Liver (tissue), 9 donors: ENCODE measurements around the gene ARMH1. TPM values are rescaled to one million over a fixed set of nuclear protein-coding genes. Genes with fewer than 3 reads are reported as not detected.
"Not testable (repeated sequence)": the region's sequence is repeated elsewhere in the genome, so short reads cannot be mapped to it uniquely, and the experiment has no call there.

Experiments used
- DNase-seq: peaks from one replicate; pipeline ENCODE4 v3.0.0-alpha.2; 2017; ENCODE audit warnings: low spot score
- H3K27ac ChIP-seq, 2 donors: one replicate each; pipeline ENCODE4 v1.7.0; 2013; ENCODE audit warnings: inconsistent platforms in 2 of 2, low read length in 2 of 2, control low read depth in 1 of 2, low read depth in 1 of 2, mild to moderate bottlenecking in 1 of 2
- H3K27me3 ChIP-seq, 4 donors: one replicate each; pipeline versions ENCODE4 v1.6.1 to v1.7.0; 2013; ENCODE audit warnings: low read length in 3 of 4, inconsistent platforms in 1 of 4, mild to moderate bottlenecking in 1 of 4, moderate library complexity in 1 of 4; ENCODE audit not compliant: control insufficient read depth in 4 of 4, insufficient read depth in 4 of 4
- H3K36me3 ChIP-seq, 4 donors: one replicate each; pipeline versions ENCODE4 v1.6.1 to v1.7.0; 2013; ENCODE audit warnings: low read length in 3 of 4, mild to moderate bottlenecking in 3 of 4, low read depth in 1 of 4, moderate library complexity in 1 of 4; ENCODE audit not compliant: control insufficient read depth in 4 of 4, insufficient read depth in 3 of 4
- H3K4me1 ChIP-seq, 4 donors: one replicate each; pipeline versions ENCODE4 v1.6.1 to v1.7.0; 2013; ENCODE audit warnings: low read length in 3 of 4, mild to moderate bottlenecking in 3 of 4, moderate library complexity in 1 of 4; ENCODE audit not compliant: control insufficient read depth in 4 of 4, insufficient read depth in 4 of 4
- H3K4me3 ChIP-seq, 3 donors: one replicate each; pipeline versions ENCODE4 v1.6.1 to v1.7.0; 2013; ENCODE audit warnings: low read length in 3 of 3, control low read depth in 1 of 3, low read depth in 1 of 3, mild to moderate bottlenecking in 1 of 3
- H3K9ac ChIP-seq, 2 donors: one replicate each; pipeline ENCODE4 v1.7.0; 2013; ENCODE audit warnings: low read length in 2 of 2, mild to moderate bottlenecking in 2 of 2, moderate library complexity in 2 of 2, control low read depth in 1 of 2, low read depth in 1 of 2
- H3K9me3 ChIP-seq, 4 donors: one replicate each; pipeline versions ENCODE4 v1.6.1 to v1.7.0; 2013; ENCODE audit warnings: low read length in 3 of 4; ENCODE audit not compliant: control insufficient read depth in 4 of 4
- ATF3 ChIP-seq: IDR thresholded peaks from 2 replicates; pipeline ENCODE4 v1.6.1; 2016; ENCODE audit warnings: antibody characterized with exemption
- CTCF ChIP-seq: fragments of 150-350 bp; IDR thresholded peaks from 2 replicates; pipeline ENCODE4 v1.5.1; 2017; ENCODE audit warnings: improper control_type of control experiment, low read depth, low read length; ENCODE audit not compliant: missing input control
- EGR1 ChIP-seq, 2 donors: IDR thresholded peaks; 2 replicates each; pipeline ENCODE4 v1.6.1; 2016 to 2018; ENCODE audit warnings: antibody characterized with exemption in 2 of 2, low read depth in 2 of 2
- FOXA1 ChIP-seq: IDR thresholded peaks from 2 replicates; pipeline ENCODE4 v1.6.1; 2016; ENCODE audit warnings: antibody characterized with exemption
- FOXA2 ChIP-seq: IDR thresholded peaks from 2 replicates; pipeline ENCODE4 v1.6.1; 2016; ENCODE audit warnings: antibody characterized with exemption
- GABPA ChIP-seq, 2 donors: IDR thresholded peaks in 1 of 2; conservative IDR thresholded peaks in 1 of 2; 2 replicates each; pipeline ENCODE4 v1.6.1; 2016; ENCODE audit warnings: antibody characterized with exemption in 2 of 2, mild to moderate bottlenecking in 1 of 2, moderate library complexity in 1 of 2
- HNF4A ChIP-seq, 2 donors: conservative IDR thresholded peaks; 2 replicates each; pipeline ENCODE4 v1.6.1; 2016; ENCODE audit warnings: antibody characterized with exemption in 2 of 2, mild to moderate bottlenecking in 2 of 2
- HNF4G ChIP-seq: IDR thresholded peaks from 2 replicates; pipeline ENCODE4 v1.6.1; 2016; ENCODE audit warnings: antibody characterized with exemption
- JUND ChIP-seq, 2 donors: IDR thresholded peaks; 2 replicates each; pipeline ENCODE4 v1.6.1; 2016; ENCODE audit warnings: antibody characterized with exemption in 2 of 2
- NR2F2 ChIP-seq: IDR thresholded peaks from 2 replicates; pipeline ENCODE4 v1.6.1; 2016; ENCODE audit warnings: antibody characterized with exemption
- RAD21 ChIP-seq, 2 donors: IDR thresholded peaks; 2 replicates each; pipeline ENCODE4 v1.6.1; 2016; ENCODE audit warnings: antibody characterized with exemption in 2 of 2, mild to moderate bottlenecking in 2 of 2
- RXRA ChIP-seq, 2 donors: IDR thresholded peaks; 2 replicates each; pipeline ENCODE4 v1.6.1; 2017 to 2018; ENCODE audit warnings: antibody characterized with exemption in 2 of 2, mild to moderate bottlenecking in 1 of 2
- SP1 ChIP-seq: IDR thresholded peaks from 2 replicates; pipeline ENCODE4 v1.6.1; 2018; ENCODE audit warnings: antibody characterized with exemption, mild to moderate bottlenecking
- YY1 ChIP-seq: IDR thresholded peaks from 2 replicates; pipeline ENCODE4 v1.6.1; 2016; ENCODE audit warnings: antibody characterized with exemption, mild to moderate bottlenecking
- ZBTB33 ChIP-seq: IDR thresholded peaks from 2 replicates; pipeline ENCODE4 v1.6.1; 2016; ENCODE audit warnings: antibody characterized with exemption
- WGBS: extraction: QIAGEN DNeasy Blood & Tissue Kit; methylation state at CpG from one replicate; pipeline ENCODE4 v1.1.7; 2013; 5-methylcytosine and 5-hydroxymethylcytosine counted together
- polyA plus RNA-seq, 2 donors: library from polyadenylated mRNA; stranded (reverse) in 1 of 2; unstranded in 1 of 2; fragments of 200-250 nt in 1 of 2; fragments of >200 nt in 1 of 2; fragmentation: Nextera tagmentation in 1 of 2; extraction: Ambion mirVana in 1 of 2; gene quantifications; one replicate each; pipeline versions ENCODE4 v1.2.1 to v1.2.3, GENCODE V29; 2013 to 2015
- total RNA-seq, 2 donors: library from RNA; depleted of rRNA; stranded (reverse); fragments of >200 nt; gene quantifications; one replicate each; pipeline ENCODE4 v1.2.3, GENCODE V29; 2014
- TF ChIP-seq, protein P1 (sequence below): IDR thresholded peaks from 2 replicates; pipeline ENCODE4 v1.6.1; 2016; ENCODE audit warnings: antibody characterized with exemption
- TF ChIP-seq, protein P2 (sequence below): IDR thresholded peaks from 2 replicates; pipeline ENCODE4 v1.6.1; 2016; ENCODE audit warnings: antibody characterized with exemption, mild to moderate bottlenecking
- donor health status: healthy.
- donor health status: healthy.
- donor health status: healthy.
- donor health status: healthy.
- donor health status: healthy.

Gene ARMH1
- total and polyA plus RNA-seq, 4 donors, result 2.2 to 20.3 (median 5.5) TPM

- Histone ChIP-seq H3K27ac (no peak overlapping the region), H3K4me1 (no peaks in the 10 kb centered on the region), H3K9me3 (no peaks in the 10 kb centered on the region), H3K9ac (no peak overlapping the region), H3K27me3 (no peaks in the 10 kb centered on the region), H3K36me3 (no peaks in the 10 kb centered on the region), H3K4me3 (no peak overlapping the region)
- DNase-seq, result no peak
- WGBS, result 91% methylated on average over 11 of the region's 11 CpGs
- TF ChIP-seq NR2F2, result no peak
- TF ChIP-seq, protein P1, sequence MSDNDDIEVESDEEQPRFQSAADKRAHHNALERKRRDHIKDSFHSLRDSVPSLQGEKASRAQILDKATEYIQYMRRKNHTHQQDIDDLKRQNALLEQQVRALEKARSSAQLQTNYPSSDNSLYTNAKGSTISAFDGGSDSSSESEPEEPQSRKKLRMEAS, result no peak
- no peak for TF ChIP-seq HNF4A (conservative IDR thresholded peaks at IDR 0.05)
- TF ChIP-seq EGR1 (IDR thresholded peaks at IDR 0.05; ENCODE audit: low read depth in 2 of 2), result no peak
- no peak for TF ChIP-seq FOXA2
- no peak for TF ChIP-seq FOXA1
- no peak for TF ChIP-seq HNF4G
- TF ChIP-seq, protein P2, sequence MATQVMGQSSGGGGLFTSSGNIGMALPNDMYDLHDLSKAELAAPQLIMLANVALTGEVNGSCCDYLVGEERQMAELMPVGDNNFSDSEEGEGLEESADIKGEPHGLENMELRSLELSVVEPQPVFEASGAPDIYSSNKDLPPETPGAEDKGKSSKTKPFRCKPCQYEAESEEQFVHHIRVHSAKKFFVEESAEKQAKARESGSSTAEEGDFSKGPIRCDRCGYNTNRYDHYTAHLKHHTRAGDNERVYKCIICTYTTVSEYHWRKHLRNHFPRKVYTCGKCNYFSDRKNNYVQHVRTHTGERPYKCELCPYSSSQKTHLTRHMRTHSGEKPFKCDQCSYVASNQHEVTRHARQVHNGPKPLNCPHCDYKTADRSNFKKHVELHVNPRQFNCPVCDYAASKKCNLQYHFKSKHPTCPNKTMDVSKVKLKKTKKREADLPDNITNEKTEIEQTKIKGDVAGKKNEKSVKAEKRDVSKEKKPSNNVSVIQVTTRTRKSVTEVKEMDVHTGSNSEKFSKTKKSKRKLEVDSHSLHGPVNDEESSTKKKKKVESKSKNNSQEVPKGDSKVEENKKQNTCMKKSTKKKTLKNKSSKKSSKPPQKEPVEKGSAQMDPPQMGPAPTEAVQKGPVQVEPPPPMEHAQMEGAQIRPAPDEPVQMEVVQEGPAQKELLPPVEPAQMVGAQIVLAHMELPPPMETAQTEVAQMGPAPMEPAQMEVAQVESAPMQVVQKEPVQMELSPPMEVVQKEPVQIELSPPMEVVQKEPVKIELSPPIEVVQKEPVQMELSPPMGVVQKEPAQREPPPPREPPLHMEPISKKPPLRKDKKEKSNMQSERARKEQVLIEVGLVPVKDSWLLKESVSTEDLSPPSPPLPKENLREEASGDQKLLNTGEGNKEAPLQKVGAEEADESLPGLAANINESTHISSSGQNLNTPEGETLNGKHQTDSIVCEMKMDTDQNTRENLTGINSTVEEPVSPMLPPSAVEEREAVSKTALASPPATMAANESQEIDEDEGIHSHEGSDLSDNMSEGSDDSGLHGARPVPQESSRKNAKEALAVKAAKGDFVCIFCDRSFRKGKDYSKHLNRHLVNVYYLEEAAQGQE, result no peak
- TF ChIP-seq ATF3, result no peak
- TF ChIP-seq CTCF, result no peak
These were observed 84.6 kb downstream of the ARMH1 start for GRCh38 chr1:44759077-44759476.

- Histone ChIP-seq H3K4me3 (no peak overlapping the region), H3K4me1 (no peaks in the 10 kb centered on the region), H3K27me3 (no peaks in the 10 kb centered on the region), H3K27ac (no peak overlapping the region), H3K9ac (no peak overlapping the region), H3K36me3 (no peaks in the 10 kb centered on the region), H3K9me3 (no peaks in the 10 kb centered on the region)
- DNase-seq, result no peak
- TF ChIP-seq ATF3 (no peak), EGR1 (IDR thresholded peaks at IDR 0.05; ENCODE audit: low read depth in 2 of 2) (no peak), RAD21 (IDR thresholded peaks at IDR 0.05) (no peak), GABPA (IDR thresholded peaks at IDR 0.05 in 1 of 2, conservative IDR thresholded peaks at IDR 0.05 in 1 of 2) (no peak), FOXA1 (no peak), JUND (IDR thresholded peaks at IDR 0.05) (no peak), CTCF (no peak), YY1 (no peak), NR2F2 (no peak), RXRA (IDR thresholded peaks at IDR 0.05) (no peak), HNF4A (conservative IDR thresholded peaks at IDR 0.05) (no peak), ZBTB33 (no peak), HNF4G (no peak), FOXA2 (no peak), SP1 (no peak)
- TF ChIP-seq, protein P1, result no peak
- WGBS, result 92% methylated on average over 3 of the region's 3 CpGs
These were observed 86.4 kb downstream of the ARMH1 start for GRCh38 chr1:44760876-44761275.

GRCh38 chr1:44766421-44766820 lies 91.9 kb downstream of the ARMH1 start:
- not testable (repeated sequence) for H3K27me3 ChIP-seq, H3K9ac ChIP-seq, H3K9me3 ChIP-seq, DNase-seq, H3K4me1 ChIP-seq, H3K27ac ChIP-seq, H3K36me3 ChIP-seq, H3K4me3 ChIP-seq
- WGBS, result 95% methylated on average over 6 of the region's 6 CpGs
